K562 (cell line): ENCODE data around the gene IL37. TPM values are rescaled to one million over a fixed set of nuclear protein-coding genes. Genes with fewer than 3 reads are reported as not detected.

Source experiments
- ATAC-seq: fragments of 200-7000 bp; cut with Tn5 transposase; 3 replicates; pipeline ENCODE4 v1.9.1; 2020; ENCODE audit warnings: moderate library complexity
- BruUV-seq: library from RNA; stranded (reverse); fragments of 400-500 nt; replicated peaks from 2 replicates; lab custom pipeline; 2021; lab: Mats Ljungman, UMichigan
- CTCF ChIA-PET: fragments of 300-600 bp; formaldehyde crosslinking; extraction: SDS; loops from one replicate; lab custom pipeline; 2021; ENCODE audit warnings: low intra/inter-chr PET ratio; lab: Yijun Ruan, JAX
- POLR2A ChIA-PET: fragments of 300-600, 350-650 bp; sonication (Branson Sonifier 250); formaldehyde crosslinking; extraction: SDS; loops from one replicate; lab custom pipeline; 2021; ENCODE audit warnings: antibody characterized with exemption, inconsistent platforms; lab: Yijun Ruan, JAX
- DNase-seq, 4 experiments: peaks; one replicate each; pipeline versions ENCODE4 v3.0.0 to v3.0.0-alpha.2; 2011 to 2018; ENCODE audit warnings: low spot score in 3 of 4, mixed read lengths in 3 of 4; ENCODE audit errors: extremely low read depth in 1 of 4
- FAIRE-seq: peaks from 2 replicates; lab custom pipeline; 2011; peaks lifted over from hg19 to GRCh38; lab: Jason Lieb, UNC
- H2AFZ ChIP-seq: 2 replicates; pipeline ENCODE4 v1.6.0; 2011; ENCODE audit warnings: low read depth, low read length, control low read depth, inconsistent platforms
- H3K27ac ChIP-seq: fragments of 200-600 bp; 3 replicates; pipeline ENCODE4 v1.8.0; 2011; ENCODE audit warnings: low read depth, mild to moderate bottlenecking, control low read depth, inconsistent platforms, low read length, moderate library complexity, mixed read lengths; ENCODE audit errors: extremely low read depth
- H3K27me3 ChIP-seq, 2 experiments: fragments of 300-600 bp in 1 of 2; 2 replicates in 1 of 2; 3 replicates in 1 of 2; pipeline versions ENCODE4 v1.6.0 to v1.8.0; 2011; ENCODE audit warnings: inconsistent platforms in 2 of 2, low read length in 2 of 2, mild to moderate bottlenecking in 1 of 2, mixed read lengths in 1 of 2, moderate library complexity in 1 of 2; ENCODE audit not compliant: control insufficient read depth in 2 of 2, insufficient read depth in 2 of 2
- H3K36me3 ChIP-seq: fragments of 300-600 bp; 3 replicates; pipeline ENCODE4 v1.8.0; 2011; ENCODE audit warnings: mild to moderate bottlenecking, low read length, inconsistent platforms; ENCODE audit not compliant: control insufficient read depth, insufficient read depth
- H3K4me1 ChIP-seq, 2 experiments: fragments of 200-600 bp in 1 of 2; replicated peaks in 1 of 2; 2 replicates in 1 of 2; 3 replicates in 1 of 2; pipeline versions ENCODE4 v1.5.1 to v1.8.0; 2011; ENCODE audit warnings: inconsistent platforms in 2 of 2, low read length in 2 of 2, mild to moderate bottlenecking in 1 of 2, mixed read lengths in 1 of 2, moderate library complexity in 1 of 2; ENCODE audit not compliant: control insufficient read depth in 2 of 2, insufficient read depth in 2 of 2
- H3K4me2 ChIP-seq: 2 replicates; pipeline ENCODE4 v1.6.1; 2011; ENCODE audit warnings: low read length, control low read depth, inconsistent platforms, mixed read lengths; ENCODE audit not compliant: insufficient read depth
- H3K4me3 ChIP-seq: fragments of 200-600 bp; sonication (generic), shearing (Covaris generic); 2 replicates; pipeline ENCODE4 v1.5.1; 2016; ENCODE audit warnings: control low read depth, inconsistent platforms
- H3K79me2 ChIP-seq: fragments of 200-600 bp; 3 replicates; pipeline ENCODE4 v1.8.0; 2011; ENCODE audit warnings: low read length, inconsistent platforms; ENCODE audit not compliant: control insufficient read depth, insufficient read depth
- H3K9ac ChIP-seq, 2 experiments: 2 replicates each; pipeline versions ENCODE4 v1.6.0 to v1.6.1; 2011; ENCODE audit warnings: low read depth in 2 of 2, low read length in 2 of 2, control low read depth in 1 of 2, inconsistent platforms in 1 of 2, mild to moderate bottlenecking in 1 of 2, mixed read lengths in 1 of 2; ENCODE audit not compliant: insufficient read depth in 1 of 2
- H3K9me1 ChIP-seq: one replicate; pipeline ENCODE4 v1.6.0; 2011; ENCODE audit warnings: inconsistent platforms, mild to moderate bottlenecking, low read length, moderate library complexity; ENCODE audit not compliant: control insufficient read depth, insufficient read depth
- H3K9me3 ChIP-seq: replicated peaks from 2 replicates; pipeline ENCODE4 v1.5.1; 2011; ENCODE audit warnings: low read depth, low read length, inconsistent platforms; ENCODE audit not compliant: control insufficient read depth, insufficient read depth
- H4K20me1 ChIP-seq: replicated peaks from 2 replicates; pipeline ENCODE4 v1.6.1; 2011; ENCODE audit warnings: low read length, inconsistent platforms, mixed read lengths; ENCODE audit not compliant: control insufficient read depth, insufficient read depth
- ASH1L ChIP-seq: fragments of 450-650 bp; IDR thresholded peaks from 2 replicates; pipeline ENCODE4 v1.6.1; 2018; ENCODE audit warnings: borderline replicate concordance, mild to moderate bottlenecking, low read depth; ENCODE audit not compliant: partially characterized antibody
- BMI1 ChIP-seq: fragments of 150-350 bp; IDR thresholded peaks from 2 replicates; pipeline ENCODE4 v1.6.1; 2014; ENCODE audit warnings: low read length
- CCAR2 ChIP-seq: fragments of 200-400 bp; formaldehyde crosslinking; IDR thresholded peaks from 2 replicates; pipeline ENCODE4 v1.6.1; 2017; ENCODE audit warnings: mild to moderate bottlenecking, low read depth, low read length
- CEBPG ChIP-seq, 3 experiments: fragments of 200-800 bp in 1 of 3; sonication (Bioruptor generic) in 1 of 3; sonication (generic) in 1 of 3; formaldehyde crosslinking in 1 of 3; IDR thresholded peaks in 2 of 3; conservative IDR thresholded peaks in 1 of 3; 2 replicates each; pipeline versions ENCODE4 v1.6.1 to v1.8.0; 2016 to 2022; ENCODE audit warnings: missing compliant biosample characterization in 2 of 3, missing genetic modification characterization in 2 of 3, mild to moderate bottlenecking in 1 of 3, missing genetic modification reagents in 1 of 3
- ETS2 ChIP-seq: IDR thresholded peaks from 2 replicates; pipeline ENCODE4 v1.6.1; 2016; ENCODE audit warnings: borderline replicate concordance, missing genetic modification characterization, mild to moderate bottlenecking, moderate library complexity, missing compliant biosample characterization; ENCODE audit not compliant: poor library complexity, severe bottlenecking
- MAFK ChIP-seq: IDR thresholded peaks from 2 replicates; pipeline ENCODE4 v1.6.1; 2011; ENCODE audit warnings: low read length, improper control_type of control experiment
- MBD1 ChIP-seq: fragments of 250-450 bp; sonication (Bioruptor Pico); IDR thresholded peaks from 2 replicates; pipeline ENCODE4 v1.8.0; 2022; ENCODE audit warnings: inconsistent platforms
- MCM3 ChIP-seq: fragments of 450-650 bp; IDR thresholded peaks from 2 replicates; pipeline ENCODE4 v1.6.1; 2016
- NONO ChIP-seq, 2 experiments: fragments of 200-400 bp in 1 of 2; fragments of 450-650 bp in 1 of 2; formaldehyde crosslinking in 1 of 2; IDR thresholded peaks; 2 replicates each; pipeline ENCODE4 v1.6.1; 2017; ENCODE audit warnings: low read depth in 2 of 2, mild to moderate bottlenecking in 2 of 2, moderate library complexity in 2 of 2, low read length in 1 of 2
- NR1H2 ChIP-seq: sonication (generic); formaldehyde crosslinking; IDR thresholded peaks from 2 replicates; pipeline ENCODE4 v1.4.0; 2020; ENCODE audit warnings: mild to moderate bottlenecking, missing genetic modification reagents
- PRDM10 ChIP-seq: fragments of 450-650 bp; IDR thresholded peaks from 2 replicates; pipeline ENCODE4 v1.6.1; 2018; ENCODE audit not compliant: partially characterized antibody
- TRIM25 ChIP-seq: fragments of 450-650 bp; IDR thresholded peaks from 2 replicates; pipeline ENCODE4 v1.7.0; 2016; ENCODE audit warnings: borderline replicate concordance
- ZNF354B ChIP-seq: fragments of 250-450 bp; sonication (Bioruptor Pico); IDR thresholded peaks from 2 replicates; pipeline ENCODE4 v1.4.0; 2020
- WGBS: fragments of 100-300 bp; shearing (Covaris generic); methylation state at CpG from one replicate; pipeline ENCODE4 v1.1.6; 2016; ENCODE audit warnings: low coverage, mixed read lengths; ENCODE audit not compliant: insufficient coverage; ENCODE audit errors: missing lambda C conversion rate; 5-methylcytosine and 5-hydroxymethylcytosine counted together
- in situ Hi-C: fragments of 300-500 bp; cut with MboI; formaldehyde crosslinking; loops from 4 replicates; pipeline ENCODE4 v1.15.0; 2018; ENCODE audit warnings: inconsistent platforms, mixed read lengths
- intact Hi-C: fragments of 100-400 bp; cut with micrococcal nuclease; formaldehyde crosslinking; loops from 2 replicates; pipeline ENCODE4 v1.14.2; 2022
- polyA plus RNA-seq, 8 experiments: library from polyadenylated mRNA; depleted of rRNA in 4 of 8; stranded (reverse) in 5 of 8; unstranded in 3 of 8; fragments of >200 nt; fragmentation: Nextera tagmentation in 2 of 8; fragmentation: Illumina TruSeq in 1 of 8; extraction: Ambion mirVana in 2 of 8; extraction: Trizol in 1 of 8; gene quantifications; 2 replicates each; pipeline versions ENCODE4 v1.2.1 to v1.2.3, GENCODE V29; 2011 to 2014; ENCODE audit warnings: inconsistent platforms in 1 of 8, missing spikeins in 1 of 8
- total RNA-seq, 7 experiments: library from RNA; depleted of rRNA in 6 of 7; stranded (reverse); fragments of >200 nt in 6 of 7; fragmentation: Illumina TruSeq in 2 of 7; extraction: Trizol in 2 of 7; gene quantifications; 2 replicates each; pipeline versions ENCODE4 v1.2.1 to v1.2.3, GENCODE V29; 2011 to 2021; ENCODE audit warnings: low replicate concordance in 1 of 7

The IL37 gene
- total and polyA plus RNA-seq, 9 of the 15 experiments (the other 6 are each of a cell fraction or from before 2014, with no cell fraction given) = not detected

GRCh38 chr2:112897624-112897978 is 13.4 kb upstream of the IL37 start:
- POLR2A ChIA-PET = no interaction called here
- H3K36me3 ChIP-seq = no peaks in the 10 kb centered on the region
- no peaks in the 10 kb centered on the region for H3K4me1 ChIP-seq
- WGBS = 3% methylated on average over 3 of the region's 3 CpGs
- no peak overlapping the region for H3K9ac ChIP-seq
- no peaks in the 10 kb centered on the region for H3K79me2 ChIP-seq
- no peak overlapping the region for H3K4me2 ChIP-seq
- TF ChIP-seq MCM3 (no peak), MBD1 (CRISPR knock-in tag) (no peak), BMI1 (no peak), NONO (IDR thresholded peaks at IDR 0.05; ENCODE audit: low read depth in 2 of 2, low read length in 1 of 2) (no peak), NR1H2 (CRISPR knock-in tag) (no peak), CCAR2 (no peak), ETS2 (no peak), CEBPG (CRISPR knock-in tag; IDR thresholded peaks at IDR 0.05) (no peak), CEBPG (tag; conservative IDR thresholded peaks at IDR 0.05 in 1 of 2, IDR thresholded peaks at IDR 0.05 in 1 of 2) (no peak), MAFK (no peak), PRDM10 (no peak), ASH1L (no peak), ZNF354B (CRISPR knock-in tag) (no peak), TRIM25 (no peak)
- H2AFZ ChIP-seq = no peak overlapping the region
- H3K4me3 ChIP-seq = no peak overlapping the region
- intact Hi-C loops = no loop called here
- H3K27ac ChIP-seq = no peak overlapping the region
- no peak for ATAC-seq
- H3K9me3 ChIP-seq = no peaks in the 10 kb centered on the region
- FAIRE-seq = no peak
- no peaks in the 10 kb centered on the region for H3K9me1 ChIP-seq
- no peaks in the 10 kb centered on the region for H4K20me1 ChIP-seq
- no peaks in the 10 kb centered on the region for H3K27me3 ChIP-seq
- no peak for DNase-seq
- CTCF ChIA-PET = no interaction called here
- BruUV-seq = no TSS peak
- in situ Hi-C loops = loop anchor here (25.0 kb wide), 1 partner anchor 285 kb away; no protein-coding TSS in a partner anchor
